H1 (cell line): ENCODE data around the gene ABCB7. TPM values are rescaled to one million over a fixed set of nuclear protein-coding genes. Genes with fewer than 3 reads are reported as not detected.

Source experiments
- CTCF ChIA-PET: fragments of 300-600 bp; sonication (Branson Sonifier 250); formaldehyde crosslinking; loops from one replicate; lab custom pipeline; 2021; ENCODE audit not compliant: partially characterized antibody; lab: Charles Lee
- POLR2A ChIA-PET: fragments of 300-600 bp; sonication (Branson Sonifier 250); formaldehyde crosslinking; loops from one replicate; lab custom pipeline; 2021; ENCODE audit warnings: inconsistent platforms; ENCODE audit not compliant: partially characterized antibody; lab: Charles Lee
- DNase-seq, 2 experiments: peaks; one replicate each; pipeline versions ENCODE4 v3.0.0 to v3.0.0-alpha.2; 2010 to 2022; ENCODE audit warnings: low spot score in 2 of 2, low read depth in 1 of 2, mixed read lengths in 1 of 2
- FAIRE-seq: peaks from 2 replicates; lab custom pipeline; 2011; peaks lifted over from hg19 to GRCh38; lab: Jason Lieb, UNC
- H2AFZ ChIP-seq: 2 replicates; pipeline ENCODE4 v1.8.1; 2012; ENCODE audit warnings: low read length, inconsistent platforms
- H2AK5ac ChIP-seq: 2 replicates; pipeline ENCODE4 v1.6.1; 2013; ENCODE audit warnings: low read depth, low read length
- H2BK120ac ChIP-seq: replicated peaks from 2 replicates; pipeline ENCODE3; 2013; ENCODE audit warnings: low read depth, low read length, inconsistent platforms
- H2BK12ac ChIP-seq: 2 replicates; pipeline ENCODE4 v1.6.1; 2013; ENCODE audit warnings: low read depth, low read length
- H2BK15ac ChIP-seq: 2 replicates; pipeline ENCODE4 v1.6.1; 2013; ENCODE audit warnings: low read length
- H2BK20ac ChIP-seq: 2 replicates; pipeline ENCODE4 v1.6.1; 2013; ENCODE audit warnings: low read length
- H2BK5ac ChIP-seq: 2 replicates; pipeline ENCODE4 v1.6.1; 2013; ENCODE audit warnings: low read depth, low read length
- H3K14ac ChIP-seq: 2 replicates; pipeline ENCODE4 v1.6.1; 2013; ENCODE audit warnings: inconsistent platforms; ENCODE audit not compliant: insufficient read length
- H3K18ac ChIP-seq: 2 replicates; pipeline ENCODE4 v1.6.1; 2013; ENCODE audit warnings: low read length; ENCODE audit errors: extremely low read depth
- H3K23ac ChIP-seq: 2 replicates; pipeline ENCODE4 v1.6.1; 2013; ENCODE audit warnings: inconsistent platforms; ENCODE audit not compliant: insufficient read length
- H3K23me2 ChIP-seq: 2 replicates; pipeline ENCODE4 v1.6.1; 2013; ENCODE audit warnings: low read depth, low read length
- H3K27ac ChIP-seq: 2 replicates; pipeline ENCODE4 v1.6.1; 2011; ENCODE audit warnings: low read depth, low read length, inconsistent platforms
- H3K27me3 ChIP-seq, 4 experiments: replicated peaks in 1 of 4; 1 replicate in 1 of 4; 2 replicates in 3 of 4; pipeline versions ENCODE4 v1.6.1 to v1.8.1; 2011 to 2013; ENCODE audit warnings: low read length in 3 of 4, mild to moderate bottlenecking in 3 of 4, inconsistent platforms in 2 of 4, mixed read lengths in 2 of 4, moderate library complexity in 1 of 4; ENCODE audit not compliant: control insufficient read depth in 3 of 4, insufficient read depth in 3 of 4; ENCODE audit errors: extremely low read depth in 1 of 4
- H3K36me3 ChIP-seq, 4 experiments: 2 replicates each; pipeline versions ENCODE4 v1.6.1 to v1.8.1; 2011 to 2013; ENCODE audit warnings: mild to moderate bottlenecking in 4 of 4, low read length in 3 of 4, moderate library complexity in 2 of 4, control low read depth in 1 of 4, inconsistent platforms in 1 of 4; ENCODE audit not compliant: insufficient read depth in 4 of 4, control insufficient read depth in 2 of 4
- H3K4ac ChIP-seq: replicated peaks from 2 replicates; pipeline ENCODE3; 2013; ENCODE audit warnings: low read length, low read depth, mixed read lengths, inconsistent platforms; ENCODE audit not compliant: insufficient read length
- H3K4me1 ChIP-seq, 4 experiments: replicated peaks in 1 of 4; 1 replicate in 1 of 4; 2 replicates in 3 of 4; pipeline versions ENCODE4 v1.6.1 to v1.8.1; 2011 to 2013; ENCODE audit warnings: low read length in 3 of 4, inconsistent platforms in 2 of 4, mixed read lengths in 1 of 4; ENCODE audit not compliant: insufficient read depth in 4 of 4, control insufficient read depth in 3 of 4
- H3K4me2 ChIP-seq, 2 experiments: 2 replicates each; pipeline versions ENCODE4 v1.6.1 to v1.8.1; 2011 to 2013; ENCODE audit warnings: low read depth in 2 of 2, low read length in 2 of 2, control low read depth in 1 of 2, inconsistent platforms in 1 of 2, mild to moderate bottlenecking in 1 of 2; ENCODE audit not compliant: insufficient read depth in 1 of 2
- H3K4me3 ChIP-seq, 4 experiments: fragments of 200-600, 300-600 bp in 1 of 4; sonication (generic), shearing (Covaris generic), sonication (Bioruptor Twin) in 1 of 4; 2 replicates each; pipeline versions ENCODE4 v1.5.1 to v1.8.1; 2011 to 2016; ENCODE audit warnings: low read length in 4 of 4, low read depth in 3 of 4, control low read depth in 2 of 4, inconsistent platforms in 2 of 4, mild to moderate bottlenecking in 2 of 4, mixed read lengths in 1 of 4, moderate library complexity in 1 of 4; ENCODE audit not compliant: insufficient read depth in 2 of 4; ENCODE audit errors: extremely low read depth in 1 of 4
- H3K56ac ChIP-seq: replicated peaks from 2 replicates; pipeline ENCODE3; 2013; ENCODE audit warnings: low read depth, mild to moderate bottlenecking, mixed read lengths, low read length, inconsistent platforms; ENCODE audit not compliant: insufficient read length
- H3K79me1 ChIP-seq: 2 replicates; pipeline ENCODE4 v1.6.1; 2013; ENCODE audit warnings: low read depth, low read length, control low read depth
- H3K79me2 ChIP-seq, 2 experiments: 2 replicates each; pipeline versions ENCODE4 v1.6.1 to v1.8.1; 2012 to 2013; ENCODE audit warnings: low read length in 2 of 2, mild to moderate bottlenecking in 2 of 2, inconsistent platforms in 1 of 2; ENCODE audit not compliant: insufficient read depth in 2 of 2, control insufficient read depth in 1 of 2
- H3K9ac ChIP-seq, 4 experiments: replicated peaks in 1 of 4; 1 replicate in 1 of 4; 2 replicates in 3 of 4; pipeline versions ENCODE4 v1.6.1 to v1.8.1; 2011 to 2013; ENCODE audit warnings: low read depth in 3 of 4, low read length in 3 of 4, control low read depth in 2 of 4, mild to moderate bottlenecking in 2 of 4, moderate library complexity in 2 of 4, inconsistent platforms in 1 of 4; ENCODE audit errors: extremely low read depth in 1 of 4
- H3K9me3 ChIP-seq, 2 experiments: 2 replicates each; pipeline versions ENCODE4 v1.6.1 to v1.8.1; 2012 to 2013; ENCODE audit warnings: mild to moderate bottlenecking in 2 of 2, moderate library complexity in 2 of 2, control low read depth in 1 of 2, inconsistent platforms in 1 of 2, low read depth in 1 of 2, low read length in 1 of 2, mixed read lengths in 1 of 2; ENCODE audit not compliant: insufficient read depth in 2 of 2
- H4K20me1 ChIP-seq, 2 experiments: replicated peaks in 1 of 2; 2 replicates each; pipeline versions ENCODE3 to v1.8.1; 2011 to 2013; ENCODE audit warnings: inconsistent platforms in 2 of 2, low read length in 2 of 2, mild to moderate bottlenecking in 1 of 2; ENCODE audit not compliant: insufficient read depth in 2 of 2, control insufficient read depth in 1 of 2
- H4K5ac ChIP-seq: 2 replicates; pipeline ENCODE4 v1.6.1; 2013; ENCODE audit warnings: low read length, low read depth, mixed read lengths, inconsistent platforms; ENCODE audit not compliant: insufficient read length
- H4K8ac ChIP-seq: 2 replicates; pipeline ENCODE4 v1.8.0; 2013; ENCODE audit warnings: mild to moderate bottlenecking, moderate library complexity, low read length, inconsistent platforms; ENCODE audit not compliant: insufficient read depth; ENCODE audit errors: extremely low read depth
- H4K91ac ChIP-seq: replicated peaks from 2 replicates; pipeline ENCODE3; 2013; ENCODE audit warnings: low read length, mixed read lengths, inconsistent platforms; ENCODE audit not compliant: insufficient read length
- ASH2L ChIP-seq: fragments of 200-600, 300-600 bp; sonication (generic); IDR thresholded peaks from one replicate; pipeline ENCODE4 v1.7.1; 2017; ENCODE audit warnings: low read length
- CBX5 ChIP-seq: fragments of 300-800, 300-1000 bp; sonication (generic); IDR thresholded peaks from 2 replicates; pipeline ENCODE4 v1.7.1; 2016; ENCODE audit warnings: antibody characterized with exemption, low read length, low read depth
- CEBPB ChIP-seq: IDR thresholded peaks from 2 replicates; pipeline ENCODE4 v1.6.1; 2012; ENCODE audit warnings: low read depth, low read length
- EZH2 ChIP-seq: fragments of 200-600 bp; sonication (generic); IDR thresholded peaks from 2 replicates; pipeline ENCODE4 v1.7.1; 2012; ENCODE audit warnings: low read depth, mild to moderate bottlenecking, moderate library complexity, low read length, inconsistent platforms; ENCODE audit not compliant: severe bottlenecking
- NRF1 ChIP-seq: IDR thresholded peaks from 2 replicates; pipeline ENCODE4 v1.6.1; 2011; ENCODE audit warnings: mild to moderate bottlenecking, low read depth, low read length, improper control_type of control experiment
- RBBP5 ChIP-seq: IDR thresholded peaks from 2 replicates; pipeline ENCODE4 v1.7.1; 2012; ENCODE audit warnings: low read depth, mild to moderate bottlenecking, inconsistent platforms, low read length, moderate library complexity, borderline replicate concordance
- RXRA ChIP-seq: IDR thresholded peaks from 2 replicates; pipeline ENCODE4 v1.6.1; 2011; ENCODE audit warnings: low read depth, mild to moderate bottlenecking, low read length, moderate library complexity; ENCODE audit not compliant: insufficient read depth
- SAP30 ChIP-seq: fragments of 300-600 bp; sonication (generic); IDR thresholded peaks from 2 replicates; pipeline ENCODE4 v1.7.1; 2012; ENCODE audit warnings: low read length, moderate library complexity, mild to moderate bottlenecking, inconsistent platforms; ENCODE audit not compliant: insufficient read depth, insufficient replicate concordance
- SP1 ChIP-seq: IDR thresholded peaks from 2 replicates; pipeline ENCODE4 v1.6.1; 2011; ENCODE audit warnings: low read depth, low read length
- SP2 ChIP-seq: IDR thresholded peaks from 2 replicates; pipeline ENCODE4 v1.6.1; 2012; ENCODE audit warnings: mild to moderate bottlenecking, low read length, inconsistent platforms
- SRF ChIP-seq: IDR thresholded peaks from 2 replicates; pipeline ENCODE4 v1.6.1; 2011; ENCODE audit warnings: mild to moderate bottlenecking, low read depth, low read length, moderate library complexity
- TCF12 ChIP-seq: IDR thresholded peaks from 2 replicates; pipeline ENCODE4 v1.6.1; 2011; ENCODE audit warnings: low read depth, mild to moderate bottlenecking, low read length
- polyA plus RNA-seq, 7 experiments: library from polyadenylated mRNA; depleted of rRNA in 3 of 7; stranded (reverse) in 5 of 7; unstranded in 2 of 7; fragments of >200 nt in 5 of 7; fragments of 200-250 nt in 2 of 7; gene quantifications; 1 replicate in 5 of 7; 2 replicates in 1 of 7; 4 replicates in 1 of 7; pipeline versions ENCODE4 v1.2.1 to v1.2.3, GENCODE V29; 2011 to 2013; ENCODE audit warnings: missing spikeins in 2 of 7, mixed read lengths in 2 of 7
- total RNA-seq: library from RNA; stranded (reverse); fragmentation: NEBNext Ultra II Directional; extraction: Animal tissue kit (Norgen Biotek cat#: 25700); gene quantifications from 2 replicates; pipeline ENCODE4 v1.2.1, GENCODE V29; 2021

Gene ABCB7
- total and polyA plus RNA-seq, 2 of the 8 experiments (the other 6 are each of a cell fraction or from before 2014, with no cell fraction given), result 24.3 to 43.3 TPM

DNA sequence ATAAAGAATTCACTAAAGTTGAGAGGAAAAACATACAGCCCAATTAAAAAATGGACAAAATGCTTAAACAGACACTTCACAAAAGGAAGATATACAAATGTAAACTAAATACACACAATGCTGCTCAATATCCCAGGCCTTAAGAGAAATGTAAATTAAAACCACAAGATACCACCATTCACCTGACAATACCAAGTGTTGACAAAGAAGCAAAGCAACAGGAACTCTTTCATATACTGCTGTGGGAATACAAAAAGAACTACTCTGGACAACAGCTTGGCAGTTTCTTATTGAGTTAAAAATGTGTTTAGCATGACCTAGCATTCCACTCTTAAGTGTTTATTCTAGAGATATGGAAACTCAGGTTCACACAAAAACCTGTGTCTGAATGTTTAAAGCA lies 71.3 kb downstream of the ABCB7 start:
- H2BK120ac ChIP-seq, result no peak overlapping the region

More for the DNA sequence above, 71.3 kb downstream of the ABCB7 start:
- Histone ChIP-seq H2BK5ac (no peak overlapping the region), H3K9me3 (0 out of 4 replicates have a peak, but pooled peaks cover 2 to 7% of the 10 kb centered on the region in 2 experiments), H3K4me2 (no peak overlapping the region), H2BK12ac (no peak overlapping the region), H3K79me2 (no peaks in the 10 kb centered on the region; a peak in 2 of 4 replicates), H3K18ac (no peak overlapping the region), H2BK20ac (no peak overlapping the region), H3K36me3 (no peaks in the 10 kb centered on the region), H3K4me3 (no peak overlapping the region), H2AFZ (no peak overlapping the region), H3K14ac (no peak overlapping the region), H4K8ac (no peak overlapping the region), H4K91ac (no peak overlapping the region), H3K4ac (no peak overlapping the region), H3K79me1 (no peaks in the 10 kb centered on the region), H3K23ac (no peak overlapping the region), H3K56ac (no peak overlapping the region), H3K27me3 (no peaks in the 10 kb centered on the region), H3K27ac (no peak overlapping the region), H4K20me1 (no peaks in the 10 kb centered on the region), H3K4me1 (no peaks in the 10 kb centered on the region), H2BK15ac (no peak overlapping the region), H4K5ac (no peak overlapping the region), H2AK5ac (no peak overlapping the region), H3K9ac (no peak overlapping the region), H3K23me2 (no peaks in the 10 kb centered on the region)
- ChIA-PET POLR2A (interaction anchor here (0.6 kb wide), 1 partner anchor 17 kb away, joined by 3 read pairs; no protein-coding TSS in a partner anchor), CTCF (no interaction called here)
- DNase-seq (no peak), FAIRE-seq (no peak)
- TF ChIP-seq RXRA (no peak), SRF (no peak), CEBPB (no peak), CBX5 (no peak), EZH2 (no peak), NRF1 (no peak), SAP30 (no peak), RBBP5 (no peak), SP1 (no peak), SP2 (no peak), ASH2L (no peak), TCF12 (no peak)
